EH (cell line): ENCODE data around the gene SYK.

Source experiments
- DNase-seq: peaks from one replicate; pipeline ENCODE4 v3.0.0-alpha.2; 2015; ENCODE audit warnings: low read depth

The SYK gene

DNA sequence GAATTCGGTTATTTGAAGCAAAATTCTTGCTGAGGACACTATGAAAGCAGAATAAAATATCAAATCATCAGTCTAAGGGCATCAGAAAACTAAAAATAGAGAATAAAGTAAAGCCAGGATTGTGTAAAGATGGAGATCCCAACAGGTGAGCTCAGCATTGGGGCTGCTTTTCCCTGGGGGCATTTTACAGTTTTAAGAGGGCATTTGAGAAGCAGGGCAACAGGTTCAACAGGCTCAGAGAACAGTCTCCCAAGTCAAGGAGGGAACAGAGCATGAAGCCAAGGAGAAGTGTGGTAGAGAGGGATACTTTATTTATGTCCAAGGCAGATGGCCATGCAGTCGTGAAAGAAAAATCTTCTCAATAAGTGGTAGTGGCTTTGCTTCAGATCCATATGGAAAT is 145.4 kb downstream of the SYK start:
- no peak for DNase-seq
